ENCODE measurements around the gene COQ8A.

COQ8A gene

GRCh38 chr1:226965581-226966440 lies 25.7 kb downstream of the COQ8A start:
- no peak overlapping the region for H2BK15ac ChIP-seq (replicated peaks; ENCODE audit: low read depth)
- no peaks in the 10 kb centered on the region for H3K36me3 ChIP-seq (ENCODE audit: control insufficient read depth, insufficient read depth, low read length)
- H3K4ac ChIP-seq (ENCODE audit: low read depth, low read length), result no peak overlapping the region
- DNase-seq, result no peak
- H3K4me2 ChIP-seq (ENCODE audit: low read length), result no peak overlapping the region
- no peak overlapping the region for H3K23ac ChIP-seq (ENCODE audit: low read length)
- H4K8ac ChIP-seq (ENCODE audit: low read depth, low read length), result no peak overlapping the region
- H2BK120ac ChIP-seq (ENCODE audit: low read depth, low read length), result no peak overlapping the region
- no peak overlapping the region for H3K27ac ChIP-seq (ENCODE audit: low read depth, low read length)
- no peaks in the 10 kb centered on the region for H3K27me3 ChIP-seq (ENCODE audit: insufficient read depth, low read length, poor library complexity)
- H3K79me2 ChIP-seq (ENCODE audit: control insufficient read depth, insufficient read depth, low read length), result no peaks in the 10 kb centered on the region
- H4K5ac ChIP-seq (ENCODE audit: low read length), result no peak overlapping the region
- no peaks in the 10 kb centered on the region for H3K4me1 ChIP-seq (ENCODE audit: control insufficient read depth, low read depth, low read length)
- H3K56ac ChIP-seq (ENCODE audit: low read length), result no peak overlapping the region
- WGBS (ENCODE audit: extremely low coverage, insufficient coverage, low lambda C conversion rate), result no CpG with 5 or more reads among the region's 23 CpGs
- H3K9ac ChIP-seq (ENCODE audit: low read length), result no peak overlapping the region
- no peak overlapping the region for H2AK5ac ChIP-seq (ENCODE audit: low read length)
- no peak overlapping the region for H2BK5ac ChIP-seq (ENCODE audit: low read length)
- no peak overlapping the region for H3K18ac ChIP-seq (ENCODE audit: low read length)
- H3K4me3 ChIP-seq (ENCODE audit: low read length), result no peak overlapping the region
- H3K79me1 ChIP-seq (ENCODE audit: low read length), result no peaks in the 10 kb centered on the region

- no peak overlapping the region for H3K18ac ChIP-seq (ENCODE audit: low read length)
- H3K4me1 ChIP-seq (ENCODE audit: control insufficient read depth, low read depth, low read length), result no peaks in the 10 kb centered on the region
- H3K23ac ChIP-seq (ENCODE audit: low read length), result no peak overlapping the region
- H3K27ac ChIP-seq (ENCODE audit: low read depth, low read length), result no peak overlapping the region
- H3K36me3 ChIP-seq (ENCODE audit: control insufficient read depth, insufficient read depth, low read length), result no peaks in the 10 kb centered on the region
- H3K79me2 ChIP-seq (ENCODE audit: control insufficient read depth, insufficient read depth, low read length), result no peaks in the 10 kb centered on the region
- no peaks in the 10 kb centered on the region for H3K79me1 ChIP-seq (ENCODE audit: low read length)
- no peak for DNase-seq
- no CpG with 5 or more reads among the region's 4 CpGs for WGBS (ENCODE audit: extremely low coverage, insufficient coverage, low lambda C conversion rate)
- no peaks in the 10 kb centered on the region for H3K27me3 ChIP-seq (ENCODE audit: insufficient read depth, low read length, poor library complexity)
- H2AK5ac ChIP-seq (ENCODE audit: low read length), result no peak overlapping the region
- H2BK120ac ChIP-seq (ENCODE audit: low read depth, low read length), result no peak overlapping the region
- H2BK15ac ChIP-seq (replicated peaks; ENCODE audit: low read depth), result no peak overlapping the region
- no peak overlapping the region for H3K9ac ChIP-seq (ENCODE audit: low read length)
- no peak overlapping the region for H4K5ac ChIP-seq (ENCODE audit: low read length)
- H3K4ac ChIP-seq (ENCODE audit: low read depth, low read length), result no peak overlapping the region
- no peak overlapping the region for H3K56ac ChIP-seq (ENCODE audit: low read length)
- H3K4me3 ChIP-seq (ENCODE audit: low read length), result no peak overlapping the region
- no peak overlapping the region for H4K8ac ChIP-seq (ENCODE audit: low read depth, low read length)
- no peak overlapping the region for H3K4me2 ChIP-seq (ENCODE audit: low read length)
- H2BK5ac ChIP-seq (ENCODE audit: low read length), result no peak overlapping the region
Measured at GRCh38 chr1:226966683-226967082, 26.6 kb downstream of the COQ8A start.

- H3K4me3 ChIP-seq (ENCODE audit: low read length), result no peak overlapping the region
- no peak for DNase-seq
- H3K9ac ChIP-seq (ENCODE audit: low read length), result no peak overlapping the region
- H2BK15ac ChIP-seq (replicated peaks; ENCODE audit: low read depth), result no peak overlapping the region
- no peak overlapping the region for H3K4ac ChIP-seq (ENCODE audit: low read depth, low read length)
- no peak overlapping the region for H3K23ac ChIP-seq (ENCODE audit: low read length)
- no peak overlapping the region for H3K27ac ChIP-seq (ENCODE audit: low read depth, low read length)
- no peaks in the 10 kb centered on the region for H3K36me3 ChIP-seq (ENCODE audit: control insufficient read depth, insufficient read depth, low read length)
- no peaks in the 10 kb centered on the region for H3K79me1 ChIP-seq (ENCODE audit: low read length)
- no peaks in the 10 kb centered on the region for H3K4me1 ChIP-seq (ENCODE audit: control insufficient read depth, low read depth, low read length)
- no peak overlapping the region for H2AK5ac ChIP-seq (ENCODE audit: low read length)
- no peak overlapping the region for H2BK120ac ChIP-seq (ENCODE audit: low read depth, low read length)
- no peak overlapping the region for H3K18ac ChIP-seq (ENCODE audit: low read length)
- no peak overlapping the region for H3K56ac ChIP-seq (ENCODE audit: low read length)
- no peak overlapping the region for H2BK5ac ChIP-seq (ENCODE audit: low read length)
- no peaks in the 10 kb centered on the region for H3K79me2 ChIP-seq (ENCODE audit: control insufficient read depth, insufficient read depth, low read length)
- no peak overlapping the region for H4K5ac ChIP-seq (ENCODE audit: low read length)
- no peak overlapping the region for H4K8ac ChIP-seq (ENCODE audit: low read depth, low read length)
- H3K27me3 ChIP-seq (ENCODE audit: insufficient read depth, low read length, poor library complexity), result no peaks in the 10 kb centered on the region
- WGBS (ENCODE audit: extremely low coverage, insufficient coverage, low lambda C conversion rate), result no CpG with 5 or more reads among the region's 3 CpGs
- no peak overlapping the region for H3K4me2 ChIP-seq (ENCODE audit: low read length)
Measured at GRCh38 chr1:226967665-226968064, 27.6 kb downstream of the COQ8A start.

DNA sequence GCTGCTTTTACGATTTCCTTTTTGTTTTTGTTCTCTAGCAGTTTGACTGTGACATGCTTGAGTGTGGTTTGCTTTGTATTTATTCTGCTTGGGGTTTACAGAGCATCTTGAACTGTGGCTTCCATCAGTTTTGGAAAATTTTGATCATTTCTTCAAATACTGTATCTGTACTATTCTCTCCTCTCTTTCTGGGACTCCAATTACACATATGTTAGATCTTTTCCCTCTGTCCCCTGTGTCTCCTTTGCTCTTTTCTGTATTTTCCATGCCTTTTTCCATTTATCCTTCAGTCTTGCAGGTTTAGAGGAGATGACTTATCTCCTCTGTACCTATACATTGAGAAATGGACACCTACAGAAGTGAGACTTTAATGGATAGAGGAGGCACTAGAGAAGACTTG lies 31.7 kb downstream of the COQ8A start:
- Histone ChIP-seq H3K56ac (ENCODE audit: low read length) (no peak overlapping the region), H3K4ac (ENCODE audit: low read depth, low read length) (no peak overlapping the region), H3K4me3 (ENCODE audit: low read length) (no peak overlapping the region), H2AK5ac (ENCODE audit: low read length) (no peak overlapping the region), H2BK5ac (ENCODE audit: low read length) (no peak overlapping the region), H2BK15ac (replicated peaks; ENCODE audit: low read depth) (no peak overlapping the region), H3K4me1 (ENCODE audit: control insufficient read depth, low read depth, low read length) (no peaks in the 10 kb centered on the region), H3K27ac (ENCODE audit: low read depth, low read length) (no peak overlapping the region), H4K5ac (ENCODE audit: low read length) (no peak overlapping the region), H3K79me1 (ENCODE audit: low read length) (no peaks in the 10 kb centered on the region), H3K79me2 (ENCODE audit: control insufficient read depth, insufficient read depth, low read length) (no peaks in the 10 kb centered on the region), H3K4me2 (ENCODE audit: low read length) (no peak overlapping the region), H3K27me3 (ENCODE audit: insufficient read depth, low read length, poor library complexity) (no peaks in the 10 kb centered on the region), H3K36me3 (ENCODE audit: control insufficient read depth, insufficient read depth, low read length) (no peaks in the 10 kb centered on the region), H3K23ac (ENCODE audit: low read length) (no peak overlapping the region), H3K18ac (ENCODE audit: low read length) (no peak overlapping the region), H4K8ac (ENCODE audit: low read depth, low read length) (no peak overlapping the region), H2BK120ac (ENCODE audit: low read depth, low read length) (no peak overlapping the region), H3K9ac (ENCODE audit: low read length) (no peak overlapping the region)
- no CpG with 5 or more reads among the region's 1 CpG for WGBS (ENCODE audit: extremely low coverage, insufficient coverage, low lambda C conversion rate)
- DNase-seq, result no peak

DNA sequence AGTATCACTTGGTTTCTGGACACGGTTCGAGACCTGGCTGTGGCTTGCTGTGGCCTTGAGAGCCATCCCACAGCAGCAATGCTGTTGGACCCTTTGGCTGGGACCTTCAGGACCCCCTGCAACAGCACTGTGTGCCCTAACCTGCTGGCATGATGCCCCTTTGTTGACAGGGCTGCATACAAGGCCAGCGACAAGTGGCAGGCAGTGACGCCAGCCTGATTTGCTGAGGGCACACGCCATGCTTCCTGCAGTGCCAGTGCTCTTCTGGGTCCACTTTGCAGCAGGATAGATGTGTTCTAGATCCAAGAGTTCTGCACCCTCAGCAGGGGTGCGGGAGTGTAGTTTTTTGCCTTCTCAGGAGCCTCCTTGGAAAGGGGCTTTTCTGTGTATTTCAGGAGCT lies 32.8 kb downstream of the COQ8A start:
- H2BK15ac ChIP-seq (replicated peaks; ENCODE audit: low read depth), result no peak overlapping the region
- H3K4me1 ChIP-seq (ENCODE audit: control insufficient read depth, low read depth, low read length), result no peaks in the 10 kb centered on the region
- H2BK120ac ChIP-seq (ENCODE audit: low read depth, low read length), result no peak overlapping the region
- no peak overlapping the region for H4K8ac ChIP-seq (ENCODE audit: low read depth, low read length)
- no peak overlapping the region for H3K27ac ChIP-seq (ENCODE audit: low read depth, low read length)
- no peak overlapping the region for H3K4ac ChIP-seq (ENCODE audit: low read depth, low read length)
- H3K18ac ChIP-seq (ENCODE audit: low read length), result no peak overlapping the region
- H2BK5ac ChIP-seq (ENCODE audit: low read length), result no peak overlapping the region
- no peak overlapping the region for H3K56ac ChIP-seq (ENCODE audit: low read length)
- no peak overlapping the region for H3K4me3 ChIP-seq (ENCODE audit: low read length)
- H4K5ac ChIP-seq (ENCODE audit: low read length), result no peak overlapping the region
- no CpG with 5 or more reads among the region's 6 CpGs for WGBS (ENCODE audit: extremely low coverage, insufficient coverage, low lambda C conversion rate)
- no peak overlapping the region for H3K4me2 ChIP-seq (ENCODE audit: low read length)
- H3K79me2 ChIP-seq (ENCODE audit: control insufficient read depth, insufficient read depth, low read length), result no peaks in the 10 kb centered on the region
- no peaks in the 10 kb centered on the region for H3K27me3 ChIP-seq (ENCODE audit: insufficient read depth, low read length, poor library complexity)
- H3K23ac ChIP-seq (ENCODE audit: low read length), result no peak overlapping the region
- no peak overlapping the region for H2AK5ac ChIP-seq (ENCODE audit: low read length)
- H3K9ac ChIP-seq (ENCODE audit: low read length), result no peak overlapping the region
- no peak for DNase-seq
- H3K79me1 ChIP-seq (ENCODE audit: low read length), result no peaks in the 10 kb centered on the region
- no peaks in the 10 kb centered on the region for H3K36me3 ChIP-seq (ENCODE audit: control insufficient read depth, insufficient read depth, low read length)

All from mesendoderm (in vitro differentiated cells).